ENCODE results near the gene ARID2.

Gene ARID2

GRCh38 chr12:45768194-45768593, 38.7 kb downstream of the ARID2 start:
- H3K4me3 ChIP-seq (ENCODE audit: low read depth, low read length): no peak overlapping the region
- no peak overlapping the region for H3K27ac ChIP-seq (ENCODE audit: extremely low read depth, low read depth, low read length)
- no peaks in the 10 kb centered on the region for H3K4me1 ChIP-seq (ENCODE audit: control insufficient read depth, insufficient read depth, low read length)
- CTCF ChIA-PET: interaction anchor here (0.7 kb wide), 1 partner anchor 110 kb away, joined by 4 read pairs; no protein-coding TSS in a partner anchor
- H3K9me3 ChIP-seq (ENCODE audit: control insufficient read depth, insufficient read depth, low read depth, low read length): no peaks in the 10 kb centered on the region
- POLR2A ChIA-PET: no interaction called here
- TF ChIP-seq ZNF521 (tag by site-specific recombination; IDR thresholded peaks at IDR 0.05) (no peak), ZNF510 (tag by site-specific recombination; IDR thresholded peaks at IDR 0.05; ENCODE audit: insufficient replicate concordance) (no peak), ZNF747 (tag by site-specific recombination; IDR thresholded peaks at IDR 0.05) (no peak), ZNF202 (tag by site-specific recombination; IDR thresholded peaks at IDR 0.05; ENCODE audit: borderline replicate concordance) (no peak), ZFP69B (tag by site-specific recombination; IDR thresholded peaks at IDR 0.05) (no peak), ZNF211 (tag by site-specific recombination; IDR thresholded peaks at IDR 0.05; ENCODE audit: low read depth) (no peak), ZNF571 (tag by site-specific recombination; IDR thresholded peaks at IDR 0.05) (no peak), CTCF (tag by site-specific recombination; IDR thresholded peaks at IDR 0.05) (no peak), ZNF404 (tag by site-specific recombination; IDR thresholded peaks at IDR 0.05) (no peak)
- TF ChIP-seq, protein P1, sequence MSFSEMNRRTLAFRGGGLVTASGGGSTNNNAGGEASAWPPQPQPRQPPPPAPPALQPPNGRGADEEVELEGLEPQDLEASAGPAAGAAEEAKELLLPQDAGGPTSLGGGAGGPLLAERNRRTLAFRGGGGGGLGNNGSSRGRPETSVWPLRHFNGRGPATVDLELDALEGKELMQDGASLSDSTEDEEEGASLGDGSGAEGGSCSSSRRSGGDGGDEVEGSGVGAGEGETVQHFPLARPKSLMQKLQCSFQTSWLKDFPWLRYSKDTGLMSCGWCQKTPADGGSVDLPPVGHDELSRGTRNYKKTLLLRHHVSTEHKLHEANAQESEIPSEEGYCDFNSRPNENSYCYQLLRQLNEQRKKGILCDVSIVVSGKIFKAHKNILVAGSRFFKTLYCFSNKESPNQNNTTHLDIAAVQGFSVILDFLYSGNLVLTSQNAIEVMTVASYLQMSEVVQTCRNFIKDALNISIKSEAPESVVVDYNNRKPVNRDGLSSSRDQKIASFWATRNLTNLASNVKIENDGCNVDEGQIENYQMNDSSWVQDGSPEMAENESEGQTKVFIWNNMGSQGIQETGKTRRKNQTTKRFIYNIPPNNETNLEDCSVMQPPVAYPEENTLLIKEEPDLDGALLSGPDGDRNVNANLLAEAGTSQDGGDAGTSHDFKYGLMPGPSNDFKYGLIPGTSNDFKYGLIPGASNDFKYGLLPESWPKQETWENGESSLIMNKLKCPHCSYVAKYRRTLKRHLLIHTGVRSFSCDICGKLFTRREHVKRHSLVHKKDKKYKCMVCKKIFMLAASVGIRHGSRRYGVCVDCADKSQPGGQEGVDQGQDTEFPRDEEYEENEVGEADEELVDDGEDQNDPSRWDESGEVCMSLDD (tag by site-specific recombination; IDR thresholded peaks at IDR 0.05): no peak
- H3K36me3 ChIP-seq (ENCODE audit: control insufficient read depth in 2 of 2, insufficient read depth in 1 of 2, low read length in 2 of 2): peaks cover 0 to 4% of the 10 kb centered on the region in 2 experiments; a peak in 1 of 3 replicates

DNA sequence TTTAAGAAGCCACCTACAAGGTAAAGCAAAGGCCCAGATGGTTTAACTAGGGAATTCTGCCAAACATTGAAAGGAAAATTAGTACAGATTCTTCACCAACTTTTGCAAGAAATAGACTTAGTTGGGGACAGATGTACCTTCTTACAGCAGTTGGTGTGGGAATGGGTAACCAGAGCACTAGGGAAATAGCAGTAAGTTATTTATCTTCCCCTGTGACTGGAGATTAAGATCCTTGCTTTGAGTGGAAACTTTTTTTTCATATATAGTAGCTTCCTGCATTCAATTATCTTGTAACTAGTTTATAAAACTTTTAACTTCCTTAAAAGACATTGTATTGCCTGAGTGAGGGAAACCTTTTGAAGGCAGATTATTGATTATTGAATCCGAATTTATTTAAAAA, 44.2 kb downstream of the ARID2 start:
- Histone ChIP-seq H3K4me1 (ENCODE audit: control insufficient read depth, insufficient read depth, low read length) (no peaks in the 10 kb centered on the region), H3K36me3 (ENCODE audit: control insufficient read depth in 2 of 2, insufficient read depth in 1 of 2, low read length in 2 of 2) (no peaks in the 10 kb centered on the region), H3K9me3 (ENCODE audit: control insufficient read depth, insufficient read depth, low read depth, low read length) (no peaks in the 10 kb centered on the region), H3K4me3 (ENCODE audit: low read depth, low read length) (no peak overlapping the region), H3K27ac (ENCODE audit: extremely low read depth, low read depth, low read length) (no peak overlapping the region)
- TF ChIP-seq ZNF571 (tag by site-specific recombination; IDR thresholded peaks at IDR 0.05): no peak
- TF ChIP-seq ZNF354C (tag by site-specific recombination; IDR thresholded peaks at IDR 0.05; ENCODE audit: borderline replicate concordance, low read depth): no peak
- no peak for TF ChIP-seq MYNN (tag by site-specific recombination; IDR thresholded peaks at IDR 0.05; ENCODE audit: borderline replicate concordance)
- TF ChIP-seq SCRT2 (tag by site-specific recombination; IDR thresholded peaks at IDR 0.05): no peak
- TF ChIP-seq ZNF658 (tag by site-specific recombination; IDR thresholded peaks at IDR 0.05): no peak
- no peak for TF ChIP-seq ZNF311 (tag by site-specific recombination; IDR thresholded peaks at IDR 0.05; ENCODE audit: borderline replicate concordance)
- TF ChIP-seq ZBTB8A (tag by site-specific recombination; IDR thresholded peaks at IDR 0.05): no peak
- no peak for TF ChIP-seq ZIC2 (tag by site-specific recombination; IDR thresholded peaks at IDR 0.05)
- TF ChIP-seq SETDB1 (IDR thresholded peaks at IDR 0.05; ENCODE audit: insufficient read length, low read length): no peak
- no peak for TF ChIP-seq OSR2 (tag by site-specific recombination; IDR thresholded peaks at IDR 0.05)
- no peak for TF ChIP-seq ZNF292 (tag by site-specific recombination; IDR thresholded peaks at IDR 0.05; ENCODE audit: borderline replicate concordance, low read depth)
- no peak for TF ChIP-seq ZNF747 (tag by site-specific recombination; IDR thresholded peaks at IDR 0.05)
- no peak for TF ChIP-seq ZNF433 (tag by site-specific recombination; IDR thresholded peaks at IDR 0.05; ENCODE audit: low read depth)
- no peak for TF ChIP-seq BCL11A (tag by site-specific recombination; IDR thresholded peaks at IDR 0.05; ENCODE audit: low read depth)
- ChIA-PET CTCF (interaction anchor here (1.5 kb wide), 1 partner anchor 11 kb away, joined by 4 read pairs; no protein-coding TSS in a partner anchor), POLR2A (no interaction called here)

Data from HEK293 (cell line).